AG04450 (cell line): Measurements from ENCODE around the gene SLC35A1. TPM values are rescaled to one million over a fixed set of nuclear protein-coding genes. Genes with fewer than 3 reads are reported as not detected.
A peak's percentile ranks its signal among the peaks of the same experiment; 100 is the strongest.

Experiments used
- CTCF ChIA-PET: fragments of 300-600, 350-600 bp; formaldehyde crosslinking; extraction: SDS; loops from one replicate; lab custom pipeline; 2022; ENCODE audit warnings: antibody characterized with exemption, inconsistent platforms; lab: Charles Lee
- POLR2A ChIA-PET: fragments of 350-600 bp; formaldehyde crosslinking; extraction: SDS; loops from one replicate; lab custom pipeline; 2021; ENCODE audit warnings: antibody characterized with exemption, inconsistent platforms; lab: Yijun Ruan, JAX
- DNase-seq: peaks from one replicate; pipeline ENCODE4 v3.0.0-alpha.2; 2011; ENCODE audit warnings: low read depth, low spot score
- H3K27ac ChIP-seq: one replicate; pipeline ENCODE4 v1.5.1; 2012; ENCODE audit warnings: low read depth, low read length, control low read depth
- H3K27me3 ChIP-seq: one replicate; pipeline ENCODE4 v1.6.0; 2012; ENCODE audit warnings: low read length; ENCODE audit not compliant: control insufficient read depth, insufficient read depth
- H3K4me3 ChIP-seq: 2 replicates; pipeline ENCODE4 v1.5.1; 2011; ENCODE audit warnings: mild to moderate bottlenecking, low read depth, low read length, control low read depth
- H3K9me3 ChIP-seq: 2 replicates; pipeline ENCODE4 v1.5.1; 2012; ENCODE audit warnings: low read length; ENCODE audit not compliant: control insufficient read depth, insufficient read depth
- polyA plus RNA-seq: library from polyadenylated mRNA; depleted of rRNA; stranded (reverse); fragments of >200 nt; gene quantifications from 2 replicates; pipeline ENCODE4 v1.2.3, GENCODE V29; 2011
- TF ChIP-seq, protein P1 (sequence below): IDR thresholded peaks from 2 replicates; pipeline ENCODE4 v1.5.1; 2011; ENCODE audit warnings: low read depth, low read length, control low read depth, inconsistent platforms

Gene SLC35A1
- polyA plus RNA-seq, 1 experiment, result 30.3 TPM

GRCh38 chr6:87436435-87436834 is 36.3 kb upstream of the SLC35A1 start:
- TF ChIP-seq, protein P1, sequence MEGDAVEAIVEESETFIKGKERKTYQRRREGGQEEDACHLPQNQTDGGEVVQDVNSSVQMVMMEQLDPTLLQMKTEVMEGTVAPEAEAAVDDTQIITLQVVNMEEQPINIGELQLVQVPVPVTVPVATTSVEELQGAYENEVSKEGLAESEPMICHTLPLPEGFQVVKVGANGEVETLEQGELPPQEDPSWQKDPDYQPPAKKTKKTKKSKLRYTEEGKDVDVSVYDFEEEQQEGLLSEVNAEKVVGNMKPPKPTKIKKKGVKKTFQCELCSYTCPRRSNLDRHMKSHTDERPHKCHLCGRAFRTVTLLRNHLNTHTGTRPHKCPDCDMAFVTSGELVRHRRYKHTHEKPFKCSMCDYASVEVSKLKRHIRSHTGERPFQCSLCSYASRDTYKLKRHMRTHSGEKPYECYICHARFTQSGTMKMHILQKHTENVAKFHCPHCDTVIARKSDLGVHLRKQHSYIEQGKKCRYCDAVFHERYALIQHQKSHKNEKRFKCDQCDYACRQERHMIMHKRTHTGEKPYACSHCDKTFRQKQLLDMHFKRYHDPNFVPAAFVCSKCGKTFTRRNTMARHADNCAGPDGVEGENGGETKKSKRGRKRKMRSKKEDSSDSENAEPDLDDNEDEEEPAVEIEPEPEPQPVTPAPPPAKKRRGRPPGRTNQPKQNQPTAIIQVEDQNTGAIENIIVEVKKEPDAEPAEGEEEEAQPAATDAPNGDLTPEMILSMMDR, result no peak
- POLR2A ChIA-PET, result no interaction called here
- Histone ChIP-seq H3K27me3 (no peaks in the 10 kb centered on the region), H3K9me3 (no peaks in the 10 kb centered on the region), H3K27ac (no peak overlapping the region), H3K4me3 (no peak overlapping the region)
- peak; percentile 26 for DNase-seq
- CTCF ChIA-PET, result no interaction called here

GRCh38 chr6:87441711-87442110 is 31.1 kb upstream of the SLC35A1 start:
- DNase-seq, result no peak
- H3K4me3 ChIP-seq, result no peak overlapping the region
- no peak overlapping the region for H3K27ac ChIP-seq
- no peaks in the 10 kb centered on the region for H3K27me3 ChIP-seq
- ChIA-PET POLR2A (no interaction called here), CTCF (interaction anchor here (0.6 kb wide), 1 partner anchor 375 kb away, joined by 3 read pairs; no protein-coding TSS in a partner anchor)
- H3K9me3 ChIP-seq, result no peaks in the 10 kb centered on the region
- TF ChIP-seq, protein P1, result no peak

- CTCF ChIA-PET, result no interaction called here
- Histone ChIP-seq H3K27me3 (no peaks in the 10 kb centered on the region), H3K9me3 (no peaks in the 10 kb centered on the region), H3K4me3 (no peak overlapping the region), H3K27ac (no peak overlapping the region)
- TF ChIP-seq, protein P1, result no peak
- POLR2A ChIA-PET, result no interaction called here
- DNase-seq, result no peak
These were observed 28.4 kb upstream of the SLC35A1 start for GRCh38 chr6:87444362-87444761.

GRCh38 chr6:87465051-87465450 is 7.7 kb upstream of the SLC35A1 start:
- CTCF ChIA-PET, result interaction anchor here (0.5 kb wide), 1 partner anchor 143 kb away, joined by 3 read pairs; no protein-coding TSS in a partner anchor
- H3K4me3 ChIP-seq, result no peak overlapping the region
- H3K27me3 ChIP-seq, result peaks cover 8% of the 10 kb centered on the region
- no peak overlapping the region for H3K27ac ChIP-seq
- TF ChIP-seq, protein P1, result no peak
- no peaks in the 10 kb centered on the region for H3K9me3 ChIP-seq
- POLR2A ChIA-PET, result no interaction called here
- DNase-seq, result no peak

- H3K27me3 ChIP-seq, result no peaks in the 10 kb centered on the region
- TF ChIP-seq, protein P1, result no peak; the same call in none of the 2 replicates
- ChIA-PET POLR2A (no interaction called here), CTCF (interaction anchor here (1.3 kb wide), 1 partner anchor 407 kb away, joined by 3 read pairs; no protein-coding TSS in a partner anchor)
- no peaks in the 10 kb centered on the region; the same call in 1 of the 2 replicates for H3K9me3 ChIP-seq
- peak overlapping the region; percentile 59 for H3K27ac ChIP-seq
- no peak for DNase-seq
- peak overlapping the region; percentile 91 for H3K4me3 ChIP-seq
These were observed 687 bp downstream of the SLC35A1 start for GRCh38 chr6:87473419-87473903.
